ENCODE data around the gene AGPS.
"Not testable (repeated sequence)": the region's sequence is repeated elsewhere in the genome, so short reads cannot be mapped to it uniquely, and the experiment has no call there.

Gene AGPS

DNA sequence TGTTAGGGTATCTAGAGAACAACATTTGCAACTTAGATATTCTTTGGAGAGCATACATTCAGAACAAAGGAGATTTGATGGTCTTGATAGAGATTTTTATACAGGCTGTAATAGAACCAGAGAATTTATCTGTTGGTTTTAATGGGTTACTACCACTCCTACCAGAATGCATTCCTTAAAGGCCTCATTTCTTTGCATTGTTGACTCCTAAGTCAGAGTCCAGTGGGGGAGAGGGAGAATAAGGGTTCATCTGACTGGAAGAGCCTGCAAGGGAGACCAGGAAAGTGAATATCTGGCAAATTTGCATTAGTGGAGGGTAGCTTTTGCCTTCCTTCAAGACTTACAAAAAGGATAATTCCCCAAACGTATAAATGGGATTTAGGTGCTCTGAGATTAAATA is 29.7 kb downstream of the AGPS start:
- H3K4me3 ChIP-seq: no peak overlapping the region
- DNase-seq (ENCODE audit: low spot score): no peak
- TF ChIP-seq, protein P1, sequence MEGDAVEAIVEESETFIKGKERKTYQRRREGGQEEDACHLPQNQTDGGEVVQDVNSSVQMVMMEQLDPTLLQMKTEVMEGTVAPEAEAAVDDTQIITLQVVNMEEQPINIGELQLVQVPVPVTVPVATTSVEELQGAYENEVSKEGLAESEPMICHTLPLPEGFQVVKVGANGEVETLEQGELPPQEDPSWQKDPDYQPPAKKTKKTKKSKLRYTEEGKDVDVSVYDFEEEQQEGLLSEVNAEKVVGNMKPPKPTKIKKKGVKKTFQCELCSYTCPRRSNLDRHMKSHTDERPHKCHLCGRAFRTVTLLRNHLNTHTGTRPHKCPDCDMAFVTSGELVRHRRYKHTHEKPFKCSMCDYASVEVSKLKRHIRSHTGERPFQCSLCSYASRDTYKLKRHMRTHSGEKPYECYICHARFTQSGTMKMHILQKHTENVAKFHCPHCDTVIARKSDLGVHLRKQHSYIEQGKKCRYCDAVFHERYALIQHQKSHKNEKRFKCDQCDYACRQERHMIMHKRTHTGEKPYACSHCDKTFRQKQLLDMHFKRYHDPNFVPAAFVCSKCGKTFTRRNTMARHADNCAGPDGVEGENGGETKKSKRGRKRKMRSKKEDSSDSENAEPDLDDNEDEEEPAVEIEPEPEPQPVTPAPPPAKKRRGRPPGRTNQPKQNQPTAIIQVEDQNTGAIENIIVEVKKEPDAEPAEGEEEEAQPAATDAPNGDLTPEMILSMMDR (IDR thresholded peaks at IDR 0.05): no peak
- H3K27ac ChIP-seq: no peak overlapping the region

DNA sequence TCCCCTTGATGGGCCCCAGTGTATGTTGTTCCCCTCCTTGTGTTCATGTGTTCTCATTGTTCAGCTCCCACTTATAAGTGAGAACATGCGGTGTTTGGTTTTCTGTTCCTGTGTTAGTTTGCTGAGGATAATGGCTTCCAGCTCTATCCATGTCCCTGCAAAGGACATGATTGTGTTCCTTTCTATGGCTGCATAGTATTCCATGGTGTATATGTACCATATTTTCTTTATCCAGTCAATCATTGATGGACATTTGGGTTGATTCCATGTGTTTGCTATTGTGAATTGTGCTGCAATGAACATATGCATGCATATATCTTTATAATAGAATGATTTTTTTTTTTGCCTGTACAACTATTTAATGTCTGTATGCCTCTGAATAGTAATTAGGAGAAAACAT is 31.5 kb downstream of the AGPS start:
- not testable (repeated sequence) for H3K27ac ChIP-seq; DNase-seq (ENCODE audit: low spot score); H3K4me3 ChIP-seq

DNA sequence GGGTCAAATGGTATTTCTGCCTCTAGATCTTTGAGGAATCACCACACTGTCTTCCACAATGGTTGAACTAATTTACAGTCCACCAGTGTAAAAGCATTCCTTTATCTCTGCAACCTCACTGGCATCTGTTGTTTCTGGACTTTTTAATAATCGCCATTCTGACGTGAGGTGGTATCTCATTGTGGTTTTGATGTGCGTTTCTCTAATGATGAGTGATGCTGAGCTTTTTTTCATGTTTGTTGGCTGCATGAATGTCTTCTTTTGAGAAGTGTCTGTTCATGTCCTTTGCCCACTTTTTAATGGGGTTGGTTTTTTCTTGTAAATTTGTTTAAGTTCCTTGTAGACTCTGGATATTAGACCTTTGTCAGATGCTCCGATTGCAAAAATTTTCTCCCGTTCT is 32.0 kb downstream of the AGPS start:
- not testable (repeated sequence) for H3K27ac ChIP-seq; DNase-seq (ENCODE audit: low spot score); H3K4me3 ChIP-seq

DNA sequence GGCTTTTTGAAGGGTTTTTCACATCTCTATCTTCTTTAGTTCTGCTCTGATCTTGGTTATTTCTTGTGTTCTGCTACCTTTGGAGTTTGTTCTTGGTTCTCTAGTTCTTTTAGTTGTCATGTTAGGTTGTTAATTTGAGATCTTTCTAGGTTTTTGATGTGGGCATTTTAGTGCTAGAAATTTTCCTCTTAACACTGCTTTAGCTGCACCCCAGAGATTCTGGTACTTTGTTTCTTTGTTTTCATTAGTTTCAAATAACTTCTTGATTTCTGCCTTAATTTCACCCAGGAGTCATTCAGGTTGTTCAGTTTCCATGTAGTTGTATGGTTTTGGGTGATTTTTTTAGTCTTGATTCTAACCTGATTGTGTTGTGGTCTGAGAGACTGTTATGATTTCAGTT is 34.7 kb downstream of the AGPS start:
- TF ChIP-seq, protein P1 (IDR thresholded peaks at IDR 0.05): no peak
- no peak overlapping the region for H3K4me3 ChIP-seq
- H3K27ac ChIP-seq: no peak overlapping the region
- DNase-seq (ENCODE audit: low spot score): no peak

DNA sequence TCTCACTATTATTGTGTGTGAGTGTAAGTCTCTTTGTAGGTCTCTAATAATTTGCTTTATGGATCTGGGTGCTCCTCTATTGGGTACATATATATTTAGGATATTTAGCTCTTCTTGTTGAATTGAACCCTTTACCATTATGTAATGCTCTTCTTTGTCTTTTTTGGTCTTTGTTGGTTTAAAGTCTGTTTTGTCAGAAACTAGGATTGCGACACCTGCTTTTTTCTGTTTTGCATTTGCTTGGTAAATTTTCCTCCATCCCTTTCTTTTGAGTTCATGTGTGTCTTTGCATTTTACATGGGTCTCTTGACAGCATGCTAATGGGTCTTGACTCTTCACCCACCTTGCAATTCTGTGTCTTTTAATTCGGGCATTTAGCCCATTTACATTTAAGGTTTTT is 35.4 kb downstream of the AGPS start:
- H3K27ac ChIP-seq; H3K4me3 ChIP-seq; DNase-seq (ENCODE audit: low spot score): not testable (repeated sequence)

DNA sequence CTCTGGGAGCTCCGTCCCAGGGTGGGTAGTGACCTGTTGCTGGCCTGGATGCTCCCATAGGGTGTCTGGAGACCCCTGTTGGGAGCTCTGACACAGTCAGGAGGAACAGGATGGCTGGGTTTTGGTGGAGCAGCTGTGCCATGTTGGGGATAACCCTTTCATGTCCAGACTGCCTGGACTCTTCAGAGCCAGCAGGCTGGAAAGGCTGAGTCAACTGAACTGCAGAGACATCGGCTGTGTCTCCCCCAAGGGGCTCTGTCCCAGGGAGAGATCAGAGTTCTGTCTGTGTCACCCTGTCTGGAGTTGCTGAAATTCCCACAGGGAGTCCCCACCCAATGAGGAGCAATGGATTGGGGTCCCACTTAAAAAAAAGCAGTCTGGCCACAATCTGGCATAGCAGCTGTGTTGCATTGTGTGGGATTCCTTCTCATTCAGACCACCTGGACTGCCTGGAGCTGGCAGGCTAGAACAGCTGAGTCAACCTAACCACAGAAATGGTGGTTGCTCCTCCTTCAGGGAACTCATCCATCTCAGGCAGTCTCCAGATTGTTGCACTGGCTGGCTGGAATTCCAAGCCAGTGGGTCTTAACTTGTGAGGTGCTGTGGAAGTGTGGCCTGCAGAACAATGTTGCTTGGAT is 37.2 kb downstream of the AGPS start:
- TF ChIP-seq, protein P1 (IDR thresholded peaks at IDR 0.05): no peak
- Histone ChIP-seq H3K27ac (no peak overlapping the region), H3K4me3 (no peak overlapping the region)
- no peak for DNase-seq (ENCODE audit: low spot score)

GRCh38 chr2:177430411-177430810 is 37.8 kb downstream of the AGPS start:
- TF ChIP-seq, protein P1 (IDR thresholded peaks at IDR 0.05): no peak
- H3K27ac ChIP-seq: no peak overlapping the region
- H3K4me3 ChIP-seq: no peak overlapping the region
- DNase-seq (ENCODE audit: low spot score): no peak

DNA sequence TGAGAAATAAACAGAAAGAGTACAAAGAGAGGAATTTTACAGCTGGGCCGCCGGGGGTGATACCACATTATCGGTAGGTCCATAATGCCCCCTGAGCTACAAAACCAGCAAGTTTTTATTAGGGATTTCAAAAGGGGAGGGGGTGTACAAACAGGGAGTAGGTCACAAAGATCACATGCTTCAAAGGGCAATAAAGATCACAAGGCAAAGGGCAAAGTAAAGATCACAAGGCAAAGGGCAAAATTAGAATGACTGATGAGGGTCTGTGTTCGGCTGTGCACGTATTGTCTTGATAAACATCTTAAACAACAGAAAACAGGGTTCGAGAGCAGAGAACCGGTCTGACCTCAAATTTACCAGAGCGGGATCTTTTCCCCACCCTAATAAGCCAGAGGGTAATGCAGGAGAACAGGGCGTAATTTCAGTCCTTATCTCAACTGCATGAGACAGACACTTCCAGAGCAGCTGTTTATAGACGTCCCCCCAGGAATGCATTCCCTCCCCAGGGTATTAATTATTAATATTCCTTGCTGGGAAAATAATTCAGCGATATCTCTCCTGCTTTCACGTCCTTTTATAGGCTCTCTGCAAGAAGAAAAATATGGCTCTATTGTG is 38.6 kb downstream of the AGPS start:
- H3K4me3 ChIP-seq; DNase-seq (ENCODE audit: low spot score); H3K27ac ChIP-seq: not testable (repeated sequence)

GRCh38 chr2:177432703-177433102 is 40.1 kb downstream of the AGPS start:
- Histone ChIP-seq H3K27ac (no peak overlapping the region), H3K4me3 (no peak overlapping the region)
- DNase-seq (ENCODE audit: low spot score): no peak
- TF ChIP-seq, protein P1 (IDR thresholded peaks at IDR 0.05): no peak

Measured in coronary artery (tissue), 2 donors.